HG02623 (cell line): ENCODE measurements around the gene NUP210L.
"Not testable (repeated sequence)": the region's sequence is repeated elsewhere in the genome, so short reads cannot be mapped to it uniquely, and the experiment has no call there.

Experiments
- ATAC-seq: cut with Tn5 transposase; IDR thresholded peaks from one replicate; pipeline ENCODE4 v1.9.1; 2021; ENCODE audit warnings: moderate library complexity; ENCODE audit not compliant: unreplicated experiment

The NUP210L gene

GRCh38 chr1:154170547-154171222 is 15.8 kb upstream of the NUP210L start:
- no peak for ATAC-seq

GRCh38 chr1:154167461-154167860 is 12.6 kb upstream of the NUP210L start:
- ATAC-seq = no peak

- ATAC-seq = no peak
These were observed 11.3 kb upstream of the NUP210L start for GRCh38 chr1:154166207-154166606.

GRCh38 chr1:154159554-154159953 is 4.7 kb upstream of the NUP210L start:
- no peak for ATAC-seq

GRCh38 chr1:154158307-154159125 is 3.6 kb upstream of the NUP210L start:
- ATAC-seq = no peak

- ATAC-seq = peak; percentile 68
These were observed 2.8 kb upstream of the NUP210L start for GRCh38 chr1:154157520-154158306.

- ATAC-seq = no peak
These were observed 378 bp upstream of the NUP210L start for GRCh38 chr1:154155251-154155650.

- no peak for ATAC-seq
These were observed 820 bp downstream of the NUP210L start for GRCh38 chr1:154154053-154154452.

GRCh38 chr1:154151311-154151710 is 3.6 kb downstream of the NUP210L start:
- no peak for ATAC-seq

GRCh38 chr1:154148807-154149206 is 6.1 kb downstream of the NUP210L start:
- ATAC-seq = no peak

GRCh38 chr1:154147505-154147904 is 7.4 kb downstream of the NUP210L start:
- not testable (repeated sequence) for ATAC-seq

- no peak for ATAC-seq
These were observed 8.9 kb downstream of the NUP210L start for GRCh38 chr1:154145986-154146385.

GRCh38 chr1:154142358-154142757 is 12.5 kb downstream of the NUP210L start:
- no peak for ATAC-seq

- no peak for ATAC-seq
These were observed 13.6 kb downstream of the NUP210L start for GRCh38 chr1:154141240-154141639.

GRCh38 chr1:154137888-154138287 is 17.0 kb downstream of the NUP210L start:
- no peak for ATAC-seq

- no peak for ATAC-seq
These were observed 21.6 kb downstream of the NUP210L start for GRCh38 chr1:154133256-154133655.

GRCh38 chr1:154129391-154129970 is 25.4 kb downstream of the NUP210L start:
- ATAC-seq = no peak

GRCh38 chr1:154123205-154123604 is 31.7 kb downstream of the NUP210L start:
- not testable (repeated sequence) for ATAC-seq

GRCh38 chr1:154117642-154118041 is 37.2 kb downstream of the NUP210L start:
- ATAC-seq = no peak

GRCh38 chr1:154115180-154115579 is 39.7 kb downstream of the NUP210L start:
- no peak for ATAC-seq

GRCh38 chr1:154104433-154105082 is 50.3 kb downstream of the NUP210L start:
- ATAC-seq = no peak
